GM19455 (cell line): ENCODE results near the gene BBS1.
"Not testable (repeated sequence)": the region's sequence is repeated elsewhere in the genome, so short reads cannot be mapped to it uniquely, and the experiment has no call there.

Source experiments
- ATAC-seq: cut with Tn5 transposase; IDR thresholded peaks from one replicate; pipeline ENCODE4 v1.9.1; 2021; ENCODE audit not compliant: unreplicated experiment

The BBS1 gene

GRCh38 chr11:66569076-66569475 lies 58.6 kb downstream of the BBS1 start:
- ATAC-seq: no peak

GRCh38 chr11:66570079-66570849 lies 59.8 kb downstream of the BBS1 start:
- ATAC-seq: no peak

DNA sequence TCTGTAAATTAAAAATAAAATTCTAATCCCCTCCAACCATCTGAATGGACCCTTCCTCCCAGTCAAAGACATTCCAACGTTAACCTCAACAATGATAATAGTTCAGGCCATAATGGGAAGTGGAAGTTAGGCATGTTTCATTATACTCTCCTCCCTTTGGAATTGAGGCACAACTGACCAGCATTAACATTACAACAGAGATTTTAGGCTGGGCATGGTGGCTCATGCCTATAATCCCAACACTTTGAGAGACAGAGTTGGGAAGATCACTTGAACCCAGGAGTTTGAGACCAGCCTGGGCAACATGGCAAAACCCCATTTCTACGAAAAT lies 60.4 kb downstream of the BBS1 start:
- no peak for ATAC-seq

- ATAC-seq: no peak
Observed at GRCh38 chr11:66579017-66579606, 68.7 kb downstream of the BBS1 start.

GRCh38 chr11:66580803-66581202 lies 70.4 kb downstream of the BBS1 start:
- no peak for ATAC-seq

DNA sequence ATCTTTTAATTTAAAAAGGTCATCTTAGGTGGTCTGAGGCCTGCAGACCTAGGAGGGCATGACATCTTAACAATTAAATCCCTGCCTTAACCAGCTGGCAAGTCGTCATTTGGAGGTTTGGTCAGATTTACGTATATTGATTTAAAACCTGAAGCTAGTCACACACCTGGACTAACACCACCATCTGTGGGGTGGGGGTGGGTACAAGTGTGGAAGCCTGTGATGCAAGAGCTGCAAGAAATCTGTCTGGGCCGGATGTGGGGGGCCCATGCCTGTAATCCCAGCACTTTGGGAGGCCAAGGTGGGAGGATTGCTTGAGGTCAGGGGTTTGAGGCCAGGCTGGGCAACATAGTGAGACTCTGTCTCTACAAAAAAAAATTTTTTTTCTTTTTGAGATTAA lies 70.8 kb downstream of the BBS1 start:
- no peak for ATAC-seq

DNA sequence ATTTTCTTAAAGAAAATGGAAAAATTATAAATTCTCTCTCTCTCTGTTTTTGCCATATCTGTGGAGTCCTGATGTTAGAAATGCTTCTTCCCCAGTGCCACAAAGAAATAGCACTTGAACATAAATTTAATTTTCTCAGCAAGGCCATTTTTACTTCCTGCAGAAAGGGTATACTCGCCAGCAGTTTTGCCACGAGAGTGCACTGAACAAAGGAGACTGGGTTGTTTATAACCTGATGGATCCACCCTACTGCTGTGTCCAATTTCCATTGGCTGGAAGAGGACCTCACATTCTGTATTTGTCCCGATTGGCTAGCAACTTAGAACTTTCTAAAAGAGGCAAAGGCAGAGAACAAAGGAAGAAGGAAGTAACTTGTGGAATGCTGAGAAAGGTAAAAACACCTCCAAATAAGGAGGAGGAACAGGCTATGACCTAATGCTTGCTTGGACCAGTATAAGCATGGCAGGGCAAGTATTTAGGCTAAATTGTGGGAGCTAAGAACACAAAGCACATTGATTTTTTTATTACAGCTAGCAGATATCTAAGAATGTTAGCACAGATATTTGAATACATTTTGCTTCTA lies 72.2 kb downstream of the BBS1 start:
- not testable (repeated sequence) for ATAC-seq
